ENCODE measurements around the gene HSCB. TPM values are rescaled to one million over a fixed set of nuclear protein-coding genes. Genes with fewer than 3 reads are reported as not detected.
"Not testable (repeated sequence)": the region's sequence is repeated elsewhere in the genome, so short reads cannot be mapped to it uniquely, and the experiment has no call there.

HSCB gene
- total RNA-seq, 6 donors from 2014 or later = 9.7 to 29.3 (median 12.3) TPM

- H3K27ac ChIP-seq = no peak overlapping the region
- TF ChIP-seq EP300 (IDR thresholded peaks at IDR 0.05) (no peak), POLR2AphosphoS5 (IDR thresholded peaks at IDR 0.05) (no peak), CTCF (IDR thresholded peaks at IDR 0.05) (no peak), POLR2A (IDR thresholded peaks at IDR 0.05) (no peak)
- WGBS, 2 donors = 100% methylated on average over 3 of the region's 3 CpGs
- ATAC-seq (ENCODE audit: low FRiP score in 2 of 2) = no peak
- peaks cover 5 to 11% (median 6%) of the 10 kb centered on the region in 4 donors for H3K4me1 ChIP-seq
- H3K4me3 ChIP-seq = no peak overlapping the region
- no peaks in the 10 kb centered on the region for H3K36me3 ChIP-seq
- H3K27me3 ChIP-seq = no peaks in the 10 kb centered on the region
- no peaks in the 10 kb centered on the region for H3K9me3 ChIP-seq
- no peak for DNase-seq
Observed at GRCh38 chr22:28737701-28738100, 4.1 kb upstream of the HSCB start.

DNA sequence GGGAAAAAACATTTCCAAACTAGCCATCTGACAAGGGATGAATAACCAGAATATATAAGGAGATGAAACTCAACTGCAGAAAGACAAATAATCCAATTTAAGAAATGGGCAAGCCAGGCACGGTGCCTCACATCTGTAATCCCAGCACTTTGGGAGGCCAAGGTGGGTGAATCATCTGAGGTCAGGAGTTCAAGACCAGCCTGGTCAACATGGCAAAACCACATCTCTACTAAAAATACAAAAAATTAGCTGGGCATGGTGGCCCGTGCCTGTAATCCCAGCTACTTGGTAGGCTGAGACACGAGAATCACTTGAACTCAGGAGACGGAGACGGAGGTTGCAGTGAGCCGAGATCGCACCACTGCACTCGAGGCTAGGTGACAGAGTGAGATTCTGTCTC lies 3.0 kb upstream of the HSCB start:
- not testable (repeated sequence) for DNase-seq; H3K9me3 ChIP-seq; H3K36me3 ChIP-seq; ATAC-seq (ENCODE audit: low FRiP score in 2 of 2); H3K4me3 ChIP-seq; H3K27me3 ChIP-seq; H3K27ac ChIP-seq
- 84 to 91% methylated on average over 8 of the region's 8 CpGs for WGBS, 2 donors
- H3K4me1 ChIP-seq = peaks cover 11 to 19% (median 13%) of the 10 kb centered on the region in 4 donors

GRCh38 chr22:28741200-28741784 lies 547 bp upstream of the HSCB start:
- H3K27ac ChIP-seq = peak overlapping the region; percentile 94 to 100 (median 96)
- 6 to 10% methylated on average over 16 of the region's 18 CpGs for WGBS, 2 donors
- H3K36me3 ChIP-seq = peaks cover 7 to 27% (median 18%) of the 10 kb centered on the region in 4 donors
- H3K4me1 ChIP-seq = peaks cover 8 to 14% (median 12%) of the 10 kb centered on the region in 4 donors
- peak overlapping the region; percentile 18 to 99 (median 82) for H3K4me3 ChIP-seq
- TF ChIP-seq EP300 (IDR thresholded peaks at IDR 0.05) = no peak
- no peak for TF ChIP-seq CTCF (IDR thresholded peaks at IDR 0.05)
- no peak for TF ChIP-seq POLR2A (IDR thresholded peaks at IDR 0.05)
- no peak for TF ChIP-seq POLR2AphosphoS5 (IDR thresholded peaks at IDR 0.05)
- ATAC-seq (ENCODE audit: low FRiP score in 2 of 2) (no peak), DNase-seq (no peak)
- H3K9me3 ChIP-seq = no peaks in the 10 kb centered on the region
- H3K27me3 ChIP-seq = no peaks in the 10 kb centered on the region

DNA sequence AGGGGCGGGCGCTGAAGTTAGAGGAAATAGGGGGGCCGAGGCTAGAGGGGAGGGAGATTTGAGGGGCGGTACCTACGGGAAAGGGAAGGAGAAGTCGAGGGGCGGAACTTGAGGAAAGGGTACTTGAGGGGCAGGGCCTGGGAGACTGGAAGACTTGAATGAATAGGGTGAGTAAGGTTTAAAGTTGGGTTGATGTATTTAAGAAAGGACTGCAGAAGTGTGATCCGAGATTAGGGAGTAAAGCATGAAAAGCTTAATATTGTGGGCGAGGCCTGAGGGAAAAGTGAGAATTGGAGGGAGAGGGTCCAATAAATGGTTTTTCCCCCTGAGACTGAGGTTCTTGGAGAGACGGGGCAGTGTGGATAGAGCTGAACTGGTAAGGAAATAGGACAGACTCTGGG lies 723 bp downstream of the HSCB start:
- ATAC-seq (ENCODE audit: low FRiP score in 2 of 2) = no peak

GRCh38 chr22:28743852-28744251 lies 2.0 kb downstream of the HSCB start:
- H3K27me3 ChIP-seq = no peaks in the 10 kb centered on the region
- no peak for DNase-seq
- H3K9me3 ChIP-seq = no peaks in the 10 kb centered on the region
- no peak for ATAC-seq (ENCODE audit: low FRiP score in 2 of 2)
- TF ChIP-seq POLR2A (IDR thresholded peaks at IDR 0.05) (no peak), POLR2AphosphoS5 (IDR thresholded peaks at IDR 0.05) (no peak), EP300 (IDR thresholded peaks at IDR 0.05) (no peak), CTCF (IDR thresholded peaks at IDR 0.05) (no peak)
- 95% methylated on average over 3 of the region's 3 CpGs for WGBS, 2 donors
- H3K4me1 ChIP-seq = peaks cover 8 to 14% (median 12%) of the 10 kb centered on the region in 4 donors
- H3K27ac ChIP-seq = no peak overlapping the region
- no peak overlapping the region for H3K4me3 ChIP-seq
- peaks cover 7 to 51% (median 42%) of the 10 kb centered on the region in 4 donors for H3K36me3 ChIP-seq

More for the DNA sequence above, 723 bp downstream of the HSCB start:
- 2 to 3% methylated on average over 10 of the region's 10 CpGs for WGBS, 2 donors
- Histone ChIP-seq H3K9me3 (no peaks in the 10 kb centered on the region), H3K4me1 (peaks cover 8 to 14% (median 12%) of the 10 kb centered on the region in 4 donors), H3K27me3 (no peaks in the 10 kb centered on the region), H3K36me3 (peaks cover 7 to 39% (median 30%) of the 10 kb centered on the region in 4 donors), H3K4me3 (peak overlapping the region; percentile 20 to 99 (median 82)), H3K27ac (peak overlapping the region; percentile 94 to 100 (median 96))
- DNase-seq = no peak
- TF ChIP-seq POLR2A (IDR thresholded peaks at IDR 0.05) (no peak), EP300 (IDR thresholded peaks at IDR 0.05) (no peak), POLR2AphosphoS5 (IDR thresholded peaks at IDR 0.05) (no peak), CTCF (IDR thresholded peaks at IDR 0.05) (no peak)
